ENCODE results near the gene LRMDA.
"Not testable (repeated sequence)": the region's sequence is repeated elsewhere in the genome, so short reads cannot be mapped to it uniquely, and the experiment has no call there.

Gene LRMDA

DNA sequence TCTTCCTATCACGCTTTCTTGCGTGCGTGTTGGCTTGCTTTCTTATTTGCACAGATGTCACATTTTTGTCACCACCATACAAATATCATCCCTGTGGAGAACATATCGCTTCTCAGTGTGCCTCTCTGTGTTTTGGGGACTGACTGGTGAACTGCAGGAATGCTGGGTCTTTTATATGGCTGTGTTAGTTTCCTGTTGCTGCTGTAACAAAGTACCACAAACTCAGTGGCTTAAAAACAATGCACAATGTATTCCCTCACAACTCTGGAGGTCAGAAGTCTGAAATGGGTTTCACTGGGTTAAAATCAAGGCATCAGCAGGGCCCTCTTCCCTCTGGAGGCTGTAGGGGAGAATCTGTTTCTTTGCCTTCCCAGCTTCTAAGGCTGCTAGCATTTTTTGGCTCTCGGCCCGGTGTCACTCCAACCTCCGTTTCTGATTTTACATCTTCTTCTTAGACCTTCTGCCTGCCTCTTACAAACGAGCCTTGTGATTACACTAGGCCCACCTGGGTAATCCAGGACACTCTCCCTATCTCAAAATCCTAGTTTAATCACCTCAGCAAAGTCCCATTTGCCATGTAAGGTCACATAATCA is 82.0 kb downstream of the LRMDA start:
- Histone ChIP-seq H3K4me3 (ENCODE audit: low read length, poor library complexity, severe bottlenecking) (no peak overlapping the region), H3K79me2 (ENCODE audit: insufficient read depth, low read length) (no peaks in the 10 kb centered on the region)
- no peak for TF ChIP-seq EZH2phosphoT487 (IDR thresholded peaks at IDR 0.05; ENCODE audit: borderline replicate concordance)
- TF ChIP-seq, protein P1, sequence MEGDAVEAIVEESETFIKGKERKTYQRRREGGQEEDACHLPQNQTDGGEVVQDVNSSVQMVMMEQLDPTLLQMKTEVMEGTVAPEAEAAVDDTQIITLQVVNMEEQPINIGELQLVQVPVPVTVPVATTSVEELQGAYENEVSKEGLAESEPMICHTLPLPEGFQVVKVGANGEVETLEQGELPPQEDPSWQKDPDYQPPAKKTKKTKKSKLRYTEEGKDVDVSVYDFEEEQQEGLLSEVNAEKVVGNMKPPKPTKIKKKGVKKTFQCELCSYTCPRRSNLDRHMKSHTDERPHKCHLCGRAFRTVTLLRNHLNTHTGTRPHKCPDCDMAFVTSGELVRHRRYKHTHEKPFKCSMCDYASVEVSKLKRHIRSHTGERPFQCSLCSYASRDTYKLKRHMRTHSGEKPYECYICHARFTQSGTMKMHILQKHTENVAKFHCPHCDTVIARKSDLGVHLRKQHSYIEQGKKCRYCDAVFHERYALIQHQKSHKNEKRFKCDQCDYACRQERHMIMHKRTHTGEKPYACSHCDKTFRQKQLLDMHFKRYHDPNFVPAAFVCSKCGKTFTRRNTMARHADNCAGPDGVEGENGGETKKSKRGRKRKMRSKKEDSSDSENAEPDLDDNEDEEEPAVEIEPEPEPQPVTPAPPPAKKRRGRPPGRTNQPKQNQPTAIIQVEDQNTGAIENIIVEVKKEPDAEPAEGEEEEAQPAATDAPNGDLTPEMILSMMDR (conservative IDR thresholded peaks at IDR 0.05; ENCODE audit: low read length), result no peak

DNA sequence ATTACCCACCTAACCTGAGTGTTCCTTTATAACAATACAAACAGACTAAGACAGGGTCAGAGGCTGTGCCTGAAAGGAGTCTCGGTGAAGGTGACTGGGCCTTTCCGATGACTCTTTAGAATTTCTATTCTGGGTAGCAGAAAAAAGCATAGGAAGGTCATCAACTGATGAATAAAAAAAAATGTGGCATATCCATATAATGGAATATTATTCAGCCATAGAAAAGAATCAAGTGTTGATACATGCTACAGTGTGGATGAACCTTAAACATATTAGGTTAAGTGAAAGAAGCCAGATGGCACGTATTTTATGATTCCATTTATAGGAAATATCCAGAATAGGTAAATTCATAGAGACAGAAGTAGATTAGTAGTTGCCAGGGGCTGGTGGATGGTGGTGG is 83.4 kb downstream of the LRMDA start:
- no peak overlapping the region for H3K4me3 ChIP-seq (ENCODE audit: low read length, poor library complexity, severe bottlenecking)
- H2AFZ ChIP-seq (ENCODE audit: low read length), result no peak overlapping the region
- no peak overlapping the region for H3K4me2 ChIP-seq (ENCODE audit: low read depth, low read length, poor library complexity, severe bottlenecking)
- H3K9me2 ChIP-seq (replicated peaks; ENCODE audit: low read depth, low read length), result no peaks in the 10 kb centered on the region
- H3K27me3 ChIP-seq (ENCODE audit: insufficient read depth, low read length, poor library complexity, severe bottlenecking), result no peaks in the 10 kb centered on the region
- no peaks in the 10 kb centered on the region for H3K36me3 ChIP-seq (ENCODE audit: insufficient read depth, low read length)
- H4K20me1 ChIP-seq (ENCODE audit: insufficient read depth, low read length, poor library complexity, severe bottlenecking), result no peaks in the 10 kb centered on the region
- H3K9ac ChIP-seq (ENCODE audit: low read depth, low read length, poor library complexity, severe bottlenecking), result no peak overlapping the region
- peaks cover 11% of the 10 kb centered on the region; the same call in 1 of the 2 replicates for H3K9me3 ChIP-seq (ENCODE audit: insufficient read depth, low read depth, low read length)
- H3F3A ChIP-seq (ENCODE audit: low read depth), result peaks cover under 1% of the 10 kb centered on the region; the same call in 1 of the 2 replicates
- peaks cover 23% of the 10 kb centered on the region for H3K4me1 ChIP-seq (ENCODE audit: insufficient read depth, low read length, poor library complexity, severe bottlenecking)
- TF ChIP-seq, protein P1 (conservative IDR thresholded peaks at IDR 0.05; ENCODE audit: low read length), result no peak
- no peak for TF ChIP-seq EZH2phosphoT487 (IDR thresholded peaks at IDR 0.05; ENCODE audit: borderline replicate concordance)
- no peaks in the 10 kb centered on the region for H3K79me2 ChIP-seq (ENCODE audit: insufficient read depth, low read length)

More for the DNA sequence above, 82.0 kb downstream of the LRMDA start:
- Histone ChIP-seq H3K9me2 (replicated peaks; ENCODE audit: low read depth, low read length) (no peaks in the 10 kb centered on the region), H3K27me3 (ENCODE audit: insufficient read depth, low read length, poor library complexity, severe bottlenecking) (no peaks in the 10 kb centered on the region), H3K9ac (ENCODE audit: low read depth, low read length, poor library complexity, severe bottlenecking) (no peak overlapping the region), H3F3A (ENCODE audit: low read depth) (peaks cover 14% of the 10 kb centered on the region; the same call in 1 of the 2 replicates), H3K4me2 (ENCODE audit: low read depth, low read length, poor library complexity, severe bottlenecking) (no peak overlapping the region), H3K36me3 (ENCODE audit: insufficient read depth, low read length) (no peaks in the 10 kb centered on the region), H3K9me3 (ENCODE audit: insufficient read depth, low read depth, low read length) (peaks cover 11% of the 10 kb centered on the region; the same call in 1 of the 2 replicates), H3K4me1 (ENCODE audit: insufficient read depth, low read length, poor library complexity, severe bottlenecking) (peaks cover 37% of the 10 kb centered on the region), H2AFZ (ENCODE audit: low read length) (no peak overlapping the region), H4K20me1 (ENCODE audit: insufficient read depth, low read length, poor library complexity, severe bottlenecking) (no peaks in the 10 kb centered on the region)

DNA sequence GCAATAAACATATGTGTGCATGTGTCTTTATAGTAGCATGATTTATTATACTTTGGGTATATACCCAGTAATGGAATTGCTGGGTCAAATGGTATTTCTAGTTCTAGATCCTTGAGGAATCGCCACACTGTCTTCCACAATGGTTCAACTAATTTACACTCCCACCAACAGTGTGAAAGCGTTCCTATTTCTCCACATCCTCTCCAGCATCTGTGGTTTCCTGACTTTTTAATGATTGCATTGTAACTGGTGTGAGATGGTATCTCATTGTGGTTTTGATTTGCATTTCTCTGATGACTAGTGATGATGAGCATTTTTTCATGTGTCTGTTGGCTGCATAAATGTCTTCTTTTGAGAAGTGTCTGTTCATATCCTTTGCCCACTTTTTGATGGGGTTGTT is 84.7 kb downstream of the LRMDA start:
- H3K4me3 ChIP-seq (ENCODE audit: low read length, poor library complexity, severe bottlenecking), result not testable (repeated sequence)

DNA sequence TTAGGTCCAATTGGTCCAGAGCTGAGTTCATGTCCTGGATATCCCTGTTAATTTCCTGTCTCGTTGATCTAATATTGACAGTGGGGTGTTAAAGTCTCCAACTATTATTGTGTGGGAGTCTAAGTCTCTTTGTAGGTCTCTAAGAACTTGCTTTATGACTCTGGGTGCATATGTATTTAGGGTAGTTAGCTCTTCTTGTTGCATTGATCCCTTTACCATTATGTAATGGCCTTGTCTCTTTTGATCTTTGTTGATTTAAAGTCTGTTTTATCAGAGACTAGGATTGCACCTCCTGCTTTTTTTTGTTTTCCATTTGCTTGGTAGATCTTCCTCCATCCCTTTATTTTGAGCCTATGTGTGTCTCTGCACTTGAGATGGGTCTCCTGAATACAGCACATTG is 87.8 kb downstream of the LRMDA start:
- peaks cover 10% of the 10 kb centered on the region; the same call in 1 of the 2 replicates for H3K9me3 ChIP-seq (ENCODE audit: insufficient read depth, low read depth, low read length)
- not testable (repeated sequence) for H3K4me1 ChIP-seq (ENCODE audit: insufficient read depth, low read length, poor library complexity, severe bottlenecking); H3K9ac ChIP-seq (ENCODE audit: low read depth, low read length, poor library complexity, severe bottlenecking); H3K4me3 ChIP-seq (ENCODE audit: low read length, poor library complexity, severe bottlenecking); H2AFZ ChIP-seq (ENCODE audit: low read length); H3K27me3 ChIP-seq (ENCODE audit: insufficient read depth, low read length, poor library complexity, severe bottlenecking); H3K4me2 ChIP-seq (ENCODE audit: low read depth, low read length, poor library complexity, severe bottlenecking); H4K20me1 ChIP-seq (ENCODE audit: insufficient read depth, low read length, poor library complexity, severe bottlenecking); H3K36me3 ChIP-seq (ENCODE audit: insufficient read depth, low read length); H3F3A ChIP-seq (ENCODE audit: low read depth); H3K79me2 ChIP-seq (ENCODE audit: insufficient read depth, low read length); H3K9me2 ChIP-seq (replicated peaks; ENCODE audit: low read depth, low read length)

More for the DNA sequence above, 84.7 kb downstream of the LRMDA start:
- not testable (repeated sequence) for H4K20me1 ChIP-seq (ENCODE audit: insufficient read depth, low read length, poor library complexity, severe bottlenecking); H3K79me2 ChIP-seq (ENCODE audit: insufficient read depth, low read length); H3F3A ChIP-seq (ENCODE audit: low read depth); H3K36me3 ChIP-seq (ENCODE audit: insufficient read depth, low read length); H3K9me2 ChIP-seq (replicated peaks; ENCODE audit: low read depth, low read length); H3K27me3 ChIP-seq (ENCODE audit: insufficient read depth, low read length, poor library complexity, severe bottlenecking); H3K4me2 ChIP-seq (ENCODE audit: low read depth, low read length, poor library complexity, severe bottlenecking); H2AFZ ChIP-seq (ENCODE audit: low read length); H3K9ac ChIP-seq (ENCODE audit: low read depth, low read length, poor library complexity, severe bottlenecking)
- Histone ChIP-seq H3K4me1 (ENCODE audit: insufficient read depth, low read length, poor library complexity, severe bottlenecking) (peaks cover 15% of the 10 kb centered on the region), H3K9me3 (ENCODE audit: insufficient read depth, low read depth, low read length) (peaks cover 11% of the 10 kb centered on the region; the same call in 1 of the 2 replicates)

DNA sequence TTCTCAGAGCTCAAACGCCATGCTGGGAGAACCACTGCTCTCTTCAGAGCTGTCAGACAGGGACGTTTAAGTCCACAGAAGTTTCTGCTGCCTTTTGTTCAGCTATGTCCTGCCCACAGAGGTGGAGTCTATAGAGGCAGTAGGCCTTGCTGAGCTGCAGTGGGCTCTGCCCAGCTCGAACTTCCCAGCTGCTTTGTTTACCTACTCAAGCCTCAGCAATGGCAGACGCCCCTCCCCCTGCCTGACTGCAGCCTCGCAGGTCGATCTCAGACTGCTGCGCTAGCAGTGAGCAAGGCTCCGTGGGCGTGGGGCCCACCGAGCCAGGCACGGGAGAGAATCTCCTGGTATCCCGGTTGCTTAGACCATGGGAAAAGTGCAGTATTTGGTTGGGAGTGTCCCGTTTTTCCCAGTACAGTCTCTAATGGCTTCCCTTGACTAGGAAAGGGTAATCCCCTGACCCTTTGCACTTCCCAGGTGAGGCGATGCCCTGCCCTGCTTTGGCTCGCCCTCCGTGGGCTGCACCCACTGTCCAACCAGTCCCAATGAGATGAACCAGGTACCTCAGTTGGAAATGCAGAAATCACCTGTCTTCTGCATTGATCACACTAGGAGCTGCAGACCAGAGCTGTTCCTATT is 89.9 kb downstream of the LRMDA start:
- H3K36me3 ChIP-seq (ENCODE audit: insufficient read depth, low read length); H2AFZ ChIP-seq (ENCODE audit: low read length); H3K4me3 ChIP-seq (ENCODE audit: low read length, poor library complexity, severe bottlenecking); H3F3A ChIP-seq (ENCODE audit: low read depth); H3K9ac ChIP-seq (ENCODE audit: low read depth, low read length, poor library complexity, severe bottlenecking); H3K9me3 ChIP-seq (ENCODE audit: insufficient read depth, low read depth, low read length); H4K20me1 ChIP-seq (ENCODE audit: insufficient read depth, low read length, poor library complexity, severe bottlenecking); H3K9me2 ChIP-seq (replicated peaks; ENCODE audit: low read depth, low read length); H3K79me2 ChIP-seq (ENCODE audit: insufficient read depth, low read length); H3K4me2 ChIP-seq (ENCODE audit: low read depth, low read length, poor library complexity, severe bottlenecking); H3K27me3 ChIP-seq (ENCODE audit: insufficient read depth, low read length, poor library complexity, severe bottlenecking); H3K4me1 ChIP-seq (ENCODE audit: insufficient read depth, low read length, poor library complexity, severe bottlenecking): not testable (repeated sequence)

Measured in Loucy (cell line).